HG02623 (cell line): Measurements from ENCODE around the gene TPSG1.
"Not testable (repeated sequence)": the region's sequence is repeated elsewhere in the genome, so short reads cannot be mapped to it uniquely, and the experiment has no call there.

Experiments
- ATAC-seq: cut with Tn5 transposase; IDR thresholded peaks from one replicate; pipeline ENCODE4 v1.9.1; 2021; ENCODE audit warnings: moderate library complexity; ENCODE audit not compliant: unreplicated experiment

TPSG1 gene

DNA sequence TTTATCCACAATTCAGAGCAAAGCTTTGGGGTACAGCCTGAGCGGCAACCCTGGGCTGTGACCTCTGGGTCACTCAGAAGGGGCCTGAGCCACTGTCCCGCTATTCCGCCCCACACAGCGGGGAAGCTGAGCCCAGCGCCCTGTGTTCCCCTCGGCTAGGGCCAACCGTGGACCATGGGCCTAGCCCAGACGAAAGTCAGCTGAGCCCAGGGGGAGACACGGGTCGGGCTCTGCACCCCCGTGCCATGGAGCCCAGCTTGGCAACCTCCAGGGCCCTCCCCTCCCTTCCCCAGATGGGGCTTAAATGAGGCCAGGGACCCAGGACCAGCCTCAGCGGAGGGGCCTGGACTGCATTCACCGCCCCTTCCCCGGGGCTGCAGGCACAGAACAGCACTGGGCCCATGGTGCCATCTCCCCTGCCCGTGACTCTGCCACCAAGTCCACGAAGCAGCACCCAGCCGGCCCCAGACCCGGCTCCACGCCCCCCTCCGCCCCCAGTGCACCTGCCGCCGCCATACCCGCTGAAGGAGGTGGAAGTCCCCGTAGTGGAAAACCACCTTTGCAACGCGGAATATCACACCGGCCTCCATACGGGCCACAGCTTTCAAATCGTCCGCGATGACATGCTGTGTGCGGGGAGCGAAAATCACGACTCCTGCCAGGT is 32.6 kb upstream of the TPSG1 start:
- ATAC-seq: no peak

DNA sequence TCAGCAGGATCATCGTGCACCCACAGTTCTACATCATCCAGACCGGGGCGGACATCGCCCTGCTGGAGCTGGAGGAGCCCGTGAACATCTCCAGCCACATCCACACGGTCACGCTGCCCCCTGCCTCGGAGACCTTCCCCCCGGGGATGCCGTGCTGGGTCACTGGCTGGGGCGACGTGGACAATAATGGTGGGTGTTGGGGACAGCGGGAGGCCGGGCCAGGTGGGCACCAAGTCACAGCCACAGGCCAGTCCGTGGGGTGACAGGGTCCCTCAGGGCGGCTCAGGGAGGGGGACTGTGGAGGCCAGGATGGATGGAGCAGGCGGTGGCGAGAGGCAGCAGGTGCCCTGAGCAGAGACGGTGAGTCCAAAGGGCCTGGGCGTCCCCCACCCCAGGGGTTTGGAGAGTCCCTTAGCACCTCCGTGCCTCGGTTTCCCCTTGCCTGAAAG is 31.8 kb upstream of the TPSG1 start:
- no peak for ATAC-seq

DNA sequence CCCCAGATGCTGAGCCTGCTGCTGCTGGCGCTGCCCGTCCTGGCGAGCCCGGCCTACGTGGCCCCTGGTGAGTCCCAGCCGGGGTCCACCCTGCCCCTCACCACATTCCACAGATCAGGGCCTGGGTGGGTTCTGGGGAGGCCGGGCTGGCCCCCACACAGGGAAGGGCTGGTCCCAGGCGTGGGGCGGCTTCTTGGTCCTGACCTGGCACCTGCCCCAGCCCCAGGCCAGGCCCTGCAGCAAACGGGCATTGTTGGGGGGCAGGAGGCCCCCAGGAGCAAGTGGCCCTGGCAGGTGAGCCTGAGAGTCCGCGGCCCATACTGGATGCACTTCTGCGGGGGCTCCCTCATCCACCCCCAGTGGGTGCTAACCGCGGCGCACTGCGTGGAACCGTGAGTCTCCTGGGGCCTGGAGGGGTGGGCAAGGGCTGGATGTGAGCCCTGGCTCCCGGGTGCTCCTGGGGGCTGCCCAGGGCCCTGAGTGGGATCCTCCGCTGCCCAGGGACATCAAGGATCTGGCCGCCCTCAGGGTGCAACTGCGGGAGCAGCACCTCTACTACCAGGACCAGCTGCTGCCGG is 31.3 kb upstream of the TPSG1 start:
- not testable (repeated sequence) for ATAC-seq

GRCh38 chr16:1255276-1256122 is 30.4 kb upstream of the TPSG1 start, which contains the start of gene TPSD1:
Gene TPSD1, plus strand, starts transcription at chr16:1256069. Its CDS starts 212 bp downstream, at chr16:1256281.
- ATAC-seq: not testable (repeated sequence)

DNA sequence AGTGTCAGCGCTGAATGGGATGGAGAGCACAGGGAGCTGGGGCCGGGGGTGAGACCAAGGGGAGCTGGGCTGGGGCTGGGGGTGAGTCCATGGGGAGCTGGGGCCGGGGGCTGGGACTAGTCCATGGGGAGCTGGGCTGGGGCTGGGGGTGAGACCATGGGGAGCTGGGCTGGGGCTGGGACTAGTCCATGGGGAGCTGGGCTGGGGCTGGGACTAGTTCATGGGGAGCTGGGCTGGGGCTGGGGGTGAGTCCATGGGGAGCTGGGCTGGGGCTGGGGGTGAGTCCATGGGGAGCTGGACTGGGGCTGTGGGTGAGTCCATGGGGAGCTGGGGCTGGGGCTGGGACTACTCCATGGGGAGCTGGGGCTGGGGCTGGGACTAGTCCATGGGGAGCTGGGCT is 29.8 kb upstream of the TPSG1 start:
- not testable (repeated sequence) for ATAC-seq

DNA sequence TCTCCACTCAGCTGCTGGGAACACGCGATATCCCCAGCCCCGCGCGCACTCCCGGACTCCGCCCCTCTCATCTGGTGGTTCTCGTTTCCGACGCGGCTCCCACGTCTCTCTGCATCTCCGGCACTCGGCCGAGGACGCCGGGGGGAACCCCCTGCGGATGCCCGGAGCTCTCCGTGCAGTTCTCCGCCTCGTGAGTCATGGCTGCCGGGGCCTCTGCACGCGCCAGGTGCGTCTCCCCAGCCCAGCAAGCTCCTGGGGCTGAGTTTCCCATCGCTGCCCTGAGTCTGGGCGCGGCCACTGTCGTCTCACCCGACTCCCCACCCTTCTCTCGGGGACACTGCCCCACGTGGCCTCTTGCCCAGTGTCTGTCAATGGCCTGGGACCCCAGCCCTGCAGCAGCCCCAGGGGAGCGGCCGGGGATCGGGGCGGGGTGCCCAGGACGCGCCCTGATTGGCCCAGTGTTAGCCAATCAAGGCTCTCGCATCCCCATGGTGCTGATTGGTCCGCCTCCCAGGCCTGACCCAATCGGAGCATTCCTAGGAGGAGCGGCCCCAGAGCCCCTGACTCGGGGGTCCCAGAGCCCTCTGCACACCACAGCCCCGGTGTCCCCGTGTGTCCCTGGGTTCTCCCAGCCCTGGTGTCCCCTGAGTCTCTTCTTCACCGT is 28.8 kb upstream of the TPSG1 start:
- not testable (repeated sequence) for ATAC-seq

DNA sequence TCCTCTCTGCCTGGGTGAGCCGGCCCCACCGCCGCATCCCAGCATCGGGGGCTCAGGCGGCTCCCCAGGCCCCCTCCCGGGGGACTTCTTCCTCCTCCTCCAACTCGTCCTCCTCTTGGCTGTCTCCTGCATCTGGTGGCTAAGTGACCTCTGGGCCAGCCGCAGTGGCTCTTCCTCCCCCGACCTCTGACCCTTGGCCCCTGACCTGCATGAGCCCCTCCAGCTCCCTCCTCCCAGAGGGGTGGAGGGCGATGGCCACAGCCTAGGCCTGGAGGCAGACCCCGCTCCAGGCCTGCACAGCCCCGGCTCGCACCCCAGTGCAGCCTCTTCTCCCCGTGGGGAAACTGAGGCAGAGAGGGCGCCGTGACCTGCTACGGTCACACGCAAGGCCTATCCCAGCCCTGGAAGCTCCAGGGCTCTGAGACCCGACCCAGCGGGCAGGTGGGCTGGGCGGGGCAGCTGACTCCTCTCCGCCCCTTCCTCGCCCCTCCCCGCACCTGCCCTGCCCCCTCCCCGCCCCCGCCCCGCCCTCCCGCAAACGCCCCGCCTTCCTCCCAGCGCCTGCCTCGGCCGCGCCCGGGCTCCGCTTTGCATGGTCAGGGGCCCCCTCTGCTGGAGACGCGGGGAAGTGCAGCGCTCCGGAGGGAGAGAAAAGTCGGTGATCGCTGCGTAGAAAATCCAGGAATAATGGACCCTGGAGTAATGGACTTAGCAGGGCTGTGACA is 24.1 kb upstream of the TPSG1 start:
- not testable (repeated sequence) for ATAC-seq

DNA sequence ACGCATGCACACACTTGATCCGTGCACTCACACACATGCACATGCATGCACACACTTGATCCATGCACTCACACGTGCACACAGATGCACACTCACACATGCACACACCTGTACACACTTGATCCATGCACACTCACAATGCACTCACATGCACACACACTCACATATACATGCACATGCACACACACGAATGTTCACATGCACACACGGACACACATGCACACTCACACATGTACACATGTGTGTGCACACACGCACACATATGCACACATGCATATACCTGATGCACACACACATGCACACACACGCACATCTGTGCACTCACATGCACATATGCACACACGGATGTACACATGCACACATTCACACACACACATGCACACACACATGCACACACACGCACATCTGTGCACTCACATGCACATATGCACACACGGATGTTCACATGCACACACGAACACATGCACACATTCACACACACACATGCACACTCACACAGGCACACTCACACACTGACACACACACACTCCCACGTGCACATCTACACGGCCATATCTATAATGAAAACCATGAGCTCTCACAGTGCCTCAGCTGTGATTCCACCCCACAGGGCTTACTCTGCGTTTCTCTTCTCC is 23.0 kb upstream of the TPSG1 start:
- ATAC-seq: not testable (repeated sequence)

DNA sequence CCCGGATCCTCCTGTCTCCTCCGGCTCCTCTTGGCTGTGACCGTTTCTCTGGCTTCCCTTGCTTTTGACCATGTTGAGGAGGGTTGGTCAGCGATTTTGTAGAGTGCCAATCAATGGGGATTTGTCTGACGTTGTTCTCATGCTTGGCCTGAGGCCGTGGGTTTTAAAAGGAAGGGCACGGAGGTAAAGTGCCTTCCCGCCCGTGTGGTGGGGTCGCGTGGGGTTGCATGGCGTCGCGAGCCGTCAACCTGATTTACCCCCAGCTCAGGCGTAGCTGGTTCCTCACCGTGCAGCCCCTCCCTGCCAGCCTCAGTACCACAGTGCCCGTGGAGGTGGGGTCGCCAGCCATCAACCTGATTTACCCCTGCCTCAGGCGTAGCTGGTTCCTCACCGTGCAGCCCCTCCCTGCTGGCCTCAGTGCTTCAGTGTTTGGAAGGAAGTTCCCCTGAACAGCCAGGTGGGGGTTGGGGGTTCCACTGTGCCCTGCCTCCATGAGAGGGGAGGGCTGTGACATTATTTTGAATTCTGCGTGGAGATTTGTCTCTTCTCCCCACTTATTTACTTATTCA is 20.5 kb upstream of the TPSG1 start:
- no peak for ATAC-seq

- ATAC-seq: no peak
These were observed 19.8 kb upstream of the TPSG1 start for GRCh38 chr16:1244881-1245280.

DNA sequence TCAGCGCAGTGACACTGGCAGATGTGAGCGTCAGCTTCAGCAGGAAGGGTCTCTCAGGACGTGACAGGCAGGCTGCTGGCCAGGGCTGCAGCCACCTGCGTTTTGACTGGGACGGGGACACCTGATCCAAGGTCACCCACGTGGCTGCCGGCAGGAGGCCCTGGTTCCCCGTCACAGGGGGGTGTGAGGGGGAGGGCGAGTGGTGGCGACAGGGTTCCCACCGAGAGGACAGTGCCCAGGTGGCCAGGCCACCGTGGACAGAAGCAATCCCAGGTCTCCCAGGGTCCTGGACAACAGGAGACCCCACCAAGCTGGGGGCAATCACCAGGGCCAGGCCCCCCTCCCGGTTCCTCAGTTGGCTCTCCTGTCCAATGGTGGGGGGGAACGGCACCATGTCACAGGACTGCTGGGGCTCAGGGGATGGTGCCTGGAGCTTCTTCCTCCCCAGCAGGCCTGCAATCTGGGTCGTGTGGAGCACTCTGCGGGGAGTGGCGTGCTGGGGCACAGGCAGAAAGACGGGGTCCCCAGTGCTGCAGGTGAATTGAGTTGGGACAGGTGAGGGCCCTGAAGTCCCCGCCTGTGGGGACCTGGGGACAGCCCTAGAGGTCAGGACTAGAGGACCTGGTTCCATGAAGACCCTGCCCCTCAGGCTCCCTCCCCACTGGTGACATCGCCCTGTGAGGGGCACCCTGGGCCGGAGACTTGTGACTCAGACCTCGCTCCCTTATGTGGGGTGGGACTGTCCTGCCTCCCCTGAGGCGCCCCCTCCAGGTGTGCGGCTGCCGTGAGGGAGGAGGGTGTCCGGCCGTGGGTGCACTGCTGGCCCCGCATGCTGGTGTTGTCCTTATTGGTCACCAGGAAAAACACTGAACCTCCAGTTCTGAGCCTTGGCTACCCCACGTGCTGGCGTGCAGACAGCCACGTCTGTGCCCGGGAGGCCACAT is 19.1 kb upstream of the TPSG1 start:
- not testable (repeated sequence) for ATAC-seq

DNA sequence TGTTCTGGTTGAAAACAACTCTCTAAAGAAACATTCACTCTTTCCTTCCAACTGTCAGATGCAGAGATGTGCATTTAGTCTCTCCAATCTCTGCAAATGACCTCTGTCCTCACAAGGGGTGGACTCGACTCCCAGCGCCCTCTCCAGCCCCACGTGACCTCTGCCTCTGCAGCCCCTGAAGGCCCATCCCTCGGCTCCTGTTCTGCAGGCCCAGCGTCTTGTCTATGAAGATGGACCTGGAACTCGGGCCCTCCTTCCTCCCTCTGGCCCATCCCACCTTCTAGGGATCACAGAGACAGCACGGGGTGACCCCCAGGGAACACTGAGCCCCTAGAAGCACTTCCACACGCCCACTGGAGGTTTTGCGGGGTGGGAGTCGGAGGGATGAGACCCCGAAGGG is 18.3 kb upstream of the TPSG1 start:
- not testable (repeated sequence) for ATAC-seq

DNA sequence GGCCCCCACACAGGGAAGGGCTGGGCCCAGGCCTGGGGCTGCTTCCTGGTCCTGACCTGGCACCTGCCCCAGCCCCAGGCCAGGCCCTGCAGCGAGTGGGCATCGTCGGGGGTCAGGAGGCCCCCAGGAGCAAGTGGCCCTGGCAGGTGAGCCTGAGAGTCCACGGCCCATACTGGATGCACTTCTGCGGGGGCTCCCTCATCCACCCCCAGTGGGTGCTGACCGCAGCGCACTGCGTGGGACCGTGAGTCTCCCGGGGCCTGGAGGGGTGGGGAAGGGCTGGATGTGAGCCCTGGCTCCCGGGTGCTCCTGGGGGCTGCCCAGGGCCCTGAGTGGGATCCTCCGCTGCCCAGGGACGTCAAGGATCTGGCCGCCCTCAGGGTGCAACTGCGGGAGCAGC is 16.0 kb upstream of the TPSG1 start:
- not testable (repeated sequence) for ATAC-seq

- not testable (repeated sequence) for ATAC-seq
These were observed 15.4 kb upstream of the TPSG1 start, which contains the start of gene TPSAB1 for GRCh38 chr16:1240436-1240835. Gene TPSAB1, plus strand, starts transcription at chr16:1240705. Its CDS starts 234 bp downstream, at chr16:1240939.

DNA sequence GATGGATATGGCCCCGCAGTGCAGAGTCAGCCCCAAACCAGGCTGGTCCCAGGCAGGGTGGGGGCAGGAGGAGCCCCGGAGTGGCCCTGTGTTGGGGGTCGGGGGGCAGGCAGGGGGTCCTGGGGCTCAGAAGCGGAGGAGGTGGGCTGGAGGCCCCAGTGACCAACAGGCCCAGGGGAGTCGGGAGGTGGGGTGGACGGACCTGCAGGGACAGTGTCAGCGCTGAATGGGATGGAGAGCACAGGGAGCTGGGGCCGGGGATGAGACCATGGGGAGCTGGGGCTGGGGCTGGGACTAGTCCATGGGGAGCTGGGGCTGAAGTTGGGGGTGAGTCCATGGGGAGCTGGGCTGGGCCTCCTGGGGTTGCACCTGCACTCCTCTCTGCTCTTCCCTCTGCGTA is 14.5 kb upstream of the TPSG1 start:
- not testable (repeated sequence) for ATAC-seq

- not testable (repeated sequence) for ATAC-seq
These were observed 13.8 kb upstream of the TPSG1 start for GRCh38 chr16:1238909-1239308.

GRCh38 chr16:1237990-1238389 is 12.9 kb upstream of the TPSG1 start:
- ATAC-seq: no peak

GRCh38 chr16:1236659-1237058 is 11.6 kb upstream of the TPSG1 start:
- ATAC-seq: not testable (repeated sequence)
